Right kidney (tissue), 1 donor: Measurements from ENCODE around the gene IL1A.

Experiments
- DNase-seq: peaks from one replicate; pipeline ENCODE4 v3.0.0-alpha.2; 2016

The IL1A gene

GRCh38 chr2:112726487-112727190 lies 57.7 kb downstream of the IL1A start:
- DNase-seq, result peak; percentile 75

- no peak for DNase-seq
Measured at GRCh38 chr2:112725545-112726457, 58.5 kb downstream of the IL1A start.

- no peak for DNase-seq
Measured at GRCh38 chr2:112724591-112725525, 59.4 kb downstream of the IL1A start.

- DNase-seq, result no peak
Measured at GRCh38 chr2:112723995-112724394, 60.3 kb downstream of the IL1A start.
